Stimulated activated CD8-positive, alpha-beta memory T cell treated with anti-CD3 and anti-CD28 coated beads, Interleukin-15, amount 100 ng/mL, for 24 hours (primary cell): ENCODE measurements around the gene TIMP3.

ENCODE experiments used
- DNase-seq: peaks from one replicate; pipeline ENCODE4 v3.0.0-alpha.2; 2020; ENCODE audit warnings: low read depth

Gene TIMP3

GRCh38 chr22:32830473-32830872, 29.0 kb downstream of the TIMP3 start:
- DNase-seq = no peak

DNA sequence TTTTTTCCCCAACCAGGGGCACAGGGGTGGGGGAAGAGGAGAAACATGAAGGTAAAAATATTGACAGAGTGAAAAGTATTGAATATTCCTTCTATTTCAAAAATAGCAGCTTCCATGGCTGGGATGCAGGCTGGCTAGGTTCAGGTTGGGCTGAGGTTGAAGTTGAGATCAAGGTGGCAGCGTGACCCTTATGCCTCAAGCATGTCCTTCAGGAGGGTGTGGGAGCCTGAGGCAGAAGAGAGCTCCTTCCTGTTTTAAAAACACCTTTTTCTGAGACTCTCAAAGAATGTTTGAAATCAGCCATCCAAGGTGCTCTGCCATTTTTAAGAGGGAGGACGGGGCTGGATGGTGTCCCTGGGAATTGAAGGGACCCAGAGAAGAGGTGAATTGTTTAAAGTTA, 29.5 kb downstream of the TIMP3 start:
- no peak for DNase-seq

GRCh38 chr22:32831584-32831983, 30.1 kb downstream of the TIMP3 start:
- DNase-seq = no peak

GRCh38 chr22:32832174-32832573, 30.7 kb downstream of the TIMP3 start:
- no peak for DNase-seq

DNA sequence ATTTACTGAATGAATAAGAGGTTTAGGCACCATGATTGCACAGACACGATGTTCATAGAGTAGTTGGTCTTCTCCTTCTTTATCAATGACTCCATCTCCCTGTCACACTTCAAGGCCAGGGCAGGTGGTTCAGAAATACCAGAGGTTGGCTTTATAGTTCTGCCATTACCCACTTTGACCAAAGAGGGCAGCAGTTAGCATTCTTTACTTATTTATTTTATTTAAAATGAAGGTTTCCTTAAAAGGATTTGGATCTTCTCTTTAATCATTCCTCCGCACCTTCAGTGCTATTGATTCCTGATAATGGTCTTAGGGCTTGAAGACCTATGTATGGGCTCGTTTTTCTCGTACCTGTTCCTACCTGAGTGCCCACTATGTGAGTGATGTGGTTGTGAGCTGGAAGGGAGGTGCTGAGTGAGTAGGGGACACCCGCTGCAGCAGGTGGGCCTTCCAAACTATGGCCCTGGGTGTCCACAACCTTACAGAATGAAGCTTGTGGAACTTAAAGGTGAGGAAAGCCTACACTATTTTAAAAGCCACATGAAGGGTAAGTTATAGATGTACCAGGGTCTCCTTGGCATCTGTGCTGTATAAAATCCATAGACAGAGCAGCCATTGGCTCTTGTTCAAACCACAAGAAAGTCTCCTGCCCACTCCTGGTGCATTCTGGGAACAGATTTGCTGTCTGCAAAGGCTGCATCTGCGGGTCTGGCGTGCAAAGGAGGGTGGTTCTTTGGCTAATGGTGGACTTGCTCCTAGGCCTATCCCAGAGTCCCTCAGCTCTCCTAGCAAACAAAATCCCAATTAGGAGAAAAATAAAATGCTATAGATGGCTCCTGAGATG, 35.0 kb downstream of the TIMP3 start:
- DNase-seq = no peak

DNA sequence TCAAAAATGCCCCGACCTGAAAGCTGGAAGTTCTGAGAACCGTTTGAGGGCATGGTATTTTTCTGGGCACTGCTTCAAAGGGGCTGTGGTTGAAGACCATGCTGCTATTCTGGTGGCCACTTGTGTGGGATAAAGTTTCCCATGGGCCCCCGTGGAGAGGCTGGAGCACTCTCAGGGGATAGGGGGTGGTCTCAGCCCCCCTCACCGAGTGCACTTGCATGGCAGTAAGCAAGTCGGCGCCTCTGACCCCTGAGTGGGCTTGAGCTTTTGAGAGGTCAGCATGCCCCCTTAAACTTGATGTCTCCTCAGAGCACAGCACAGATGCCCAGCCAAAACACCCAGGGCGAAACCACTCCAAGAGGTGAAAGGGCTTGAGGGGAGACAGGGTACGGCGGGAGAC, 35.6 kb downstream of the TIMP3 start:
- DNase-seq = no peak

DNA sequence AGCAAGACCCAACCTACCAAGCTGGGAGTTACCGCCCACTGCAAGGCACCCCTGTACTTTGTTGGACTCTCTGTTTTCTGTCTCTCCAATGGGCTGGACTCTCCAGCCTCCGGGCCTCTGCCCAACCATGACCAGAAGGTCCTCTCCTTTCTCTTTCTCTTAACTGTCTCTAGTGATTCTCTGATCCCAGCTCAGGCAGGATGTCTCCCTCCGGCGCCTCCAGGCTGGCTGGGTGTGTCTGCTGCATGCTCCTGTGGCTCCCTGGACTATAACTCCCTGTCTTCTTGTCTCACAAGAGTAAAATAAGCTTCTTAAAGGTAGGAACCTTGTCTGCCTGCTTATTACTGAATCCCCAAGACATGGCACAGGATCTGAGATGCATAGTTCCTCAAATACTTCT, 36.3 kb downstream of the TIMP3 start:
- DNase-seq = no peak

DNA sequence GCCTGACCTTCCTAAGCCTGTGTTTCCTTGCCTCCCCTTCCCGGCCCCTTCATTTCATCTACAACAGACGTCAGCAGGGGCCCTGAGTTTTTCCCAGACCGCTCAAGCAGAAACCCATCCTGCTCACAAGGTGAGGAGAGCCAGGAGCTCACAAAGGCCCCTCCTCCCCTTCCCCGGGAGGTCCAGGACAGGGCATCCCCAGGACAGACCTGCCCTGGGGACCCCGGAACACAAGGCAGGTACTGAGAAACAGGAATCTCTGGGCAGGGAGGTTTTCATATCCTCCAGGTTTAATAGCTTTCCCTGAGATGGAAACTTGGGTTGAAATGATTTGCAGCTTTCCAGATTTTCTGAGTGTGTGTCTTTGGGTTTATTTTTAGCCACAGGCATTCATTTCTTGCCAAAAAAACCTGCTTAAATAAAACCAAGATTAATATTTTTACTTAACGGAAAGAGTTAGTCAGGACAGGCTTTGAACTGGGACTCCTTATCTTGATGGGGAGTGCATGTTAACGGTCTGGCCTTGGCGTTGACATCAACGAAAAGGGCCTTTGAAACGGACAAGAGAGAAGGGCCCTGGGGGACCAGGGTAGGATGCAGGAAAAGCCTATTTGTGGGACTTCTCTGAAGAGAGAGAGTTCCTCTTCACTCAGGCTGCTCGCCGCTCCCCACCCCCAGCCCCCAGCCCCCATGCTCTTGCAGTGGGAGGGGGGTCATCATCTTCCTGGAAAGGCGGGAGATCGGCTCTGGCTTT, 38.5 kb downstream of the TIMP3 start:
- no peak for DNase-seq

- DNase-seq = no peak
Observed at GRCh38 chr22:32841175-32841574, 39.7 kb downstream of the TIMP3 start.

- no peak for DNase-seq
Observed at GRCh38 chr22:32842486-32842885, 41.0 kb downstream of the TIMP3 start.

- no peak for DNase-seq
Observed at GRCh38 chr22:32843300-32843699, 41.8 kb downstream of the TIMP3 start.

- no peak for DNase-seq
Observed at GRCh38 chr22:32844251-32844650, 42.7 kb downstream of the TIMP3 start.

GRCh38 chr22:32846780-32847491, 45.4 kb downstream of the TIMP3 start:
- DNase-seq = no peak

GRCh38 chr22:32848226-32848625, 46.7 kb downstream of the TIMP3 start:
- no peak for DNase-seq

GRCh38 chr22:32849501-32849900, 48.0 kb downstream of the TIMP3 start:
- no peak for DNase-seq

DNA sequence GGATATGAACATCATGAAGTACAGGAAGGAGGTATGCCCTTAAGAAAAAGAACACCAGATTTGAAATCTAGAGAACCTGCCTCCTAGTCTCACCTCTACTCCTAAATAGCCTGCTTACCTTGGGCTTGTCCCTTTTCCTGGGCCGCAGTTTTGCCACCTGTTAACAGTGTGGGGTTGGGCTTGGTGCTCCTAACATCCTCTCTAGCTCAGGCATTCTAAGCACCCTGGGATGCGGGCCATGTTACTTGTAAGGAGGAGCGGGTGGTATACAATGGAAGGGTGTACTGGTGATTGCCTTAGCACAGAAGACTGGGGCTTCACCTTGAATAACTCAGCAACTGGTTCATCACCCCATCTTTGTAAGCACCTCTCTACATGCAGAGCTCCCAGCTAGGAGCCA, 48.7 kb downstream of the TIMP3 start:
- DNase-seq = no peak

GRCh38 chr22:32850591-32851517, 49.3 kb downstream of the TIMP3 start:
- no peak for DNase-seq

- no peak for DNase-seq
Observed at GRCh38 chr22:32852395-32853251, 51.1 kb downstream of the TIMP3 start.

DNA sequence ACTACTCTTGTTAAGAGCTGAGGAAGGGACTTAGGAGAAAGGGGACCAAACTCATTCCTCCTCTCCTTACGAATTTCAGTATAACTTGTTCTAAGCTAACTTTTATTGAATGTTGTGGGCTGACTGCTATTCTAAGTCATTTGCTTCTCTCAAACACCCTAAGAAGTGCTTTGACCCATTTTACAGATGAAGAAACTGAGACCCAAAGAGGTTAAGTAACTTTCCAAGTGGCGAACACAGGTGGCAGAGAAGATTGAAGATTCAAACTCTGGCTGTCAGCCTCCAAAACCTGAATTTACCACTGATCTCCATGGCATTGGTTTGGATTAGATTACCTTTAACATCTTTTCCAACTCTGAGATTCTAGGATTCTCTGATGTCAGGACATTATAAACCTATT, 52.2 kb downstream of the TIMP3 start:
- DNase-seq = no peak

- no peak for DNase-seq
Observed at GRCh38 chr22:32854351-32854804, 52.9 kb downstream of the TIMP3 start.
